Keratinocyte (primary cell): ENCODE data around the gene ZNF185. TPM values are rescaled to one million over a fixed set of nuclear protein-coding genes. Genes with fewer than 3 reads are reported as not detected.
A peak's percentile ranks its signal among the peaks of the same experiment; 100 is the strongest.

ENCODE experiments used
- DNase-seq: peaks from one replicate; pipeline ENCODE4 v3.0.0-alpha.2; 2011; ENCODE audit warnings: low read depth, missing footprints, low spot score
- FAIRE-seq: peaks from 2 replicates; lab custom pipeline; 2011; peaks lifted over from hg19 to GRCh38; lab: Jason Lieb, UNC
- H2AFZ ChIP-seq: 2 replicates; pipeline ENCODE4 v1.6.0; 2012; ENCODE audit warnings: low read length, control low read depth, inconsistent platforms; ENCODE audit not compliant: control insufficient read depth
- H3K27ac ChIP-seq: 2 replicates; pipeline ENCODE4 v1.5.1; 2011; ENCODE audit warnings: low read length; ENCODE audit not compliant: control insufficient read depth, insufficient read depth
- H3K27me3 ChIP-seq: 3 replicates; pipeline ENCODE4 v1.6.0; 2011; ENCODE audit warnings: low read length; ENCODE audit not compliant: control insufficient read depth, insufficient read depth; ENCODE audit errors: extremely low read depth
- H3K36me3 ChIP-seq, 2 experiments: 2 replicates in 1 of 2; 3 replicates in 1 of 2; pipeline ENCODE4 v1.5.1; 2011; ENCODE audit warnings: low read length in 2 of 2, mild to moderate bottlenecking in 1 of 2; ENCODE audit not compliant: control insufficient read depth in 2 of 2, insufficient read depth in 2 of 2; ENCODE audit errors: extremely low read depth in 1 of 2
- H3K4me1 ChIP-seq: 3 replicates; pipeline ENCODE4 v1.5.1; 2011; ENCODE audit warnings: low read length; ENCODE audit not compliant: control insufficient read depth, insufficient read depth; ENCODE audit errors: extremely low read depth
- H3K4me2 ChIP-seq: 3 replicates; pipeline ENCODE4 v1.6.0; 2011; ENCODE audit warnings: low read depth, low read length; ENCODE audit not compliant: control insufficient read depth, insufficient read depth; ENCODE audit errors: extremely low read depth
- H3K4me3 ChIP-seq, 3 experiments: fragments of 200-600 bp in 1 of 3; sonication (generic) in 1 of 3; 2 replicates in 2 of 3; 3 replicates in 1 of 3; pipeline ENCODE4 v1.5.1; 2011 to 2016; ENCODE audit warnings: low read length in 3 of 3, mild to moderate bottlenecking in 3 of 3, control low read depth in 2 of 3, inconsistent platforms in 1 of 3, low read depth in 1 of 3, mixed read lengths in 1 of 3, mixed run types in 1 of 3, moderate library complexity in 1 of 3; ENCODE audit not compliant: control insufficient read depth in 2 of 3, insufficient read depth in 2 of 3; ENCODE audit errors: extremely low read depth in 1 of 3
- H3K79me2 ChIP-seq: 2 replicates; pipeline ENCODE4 v1.6.0; 2012; ENCODE audit warnings: low read length; ENCODE audit not compliant: control insufficient read depth, insufficient read depth
- H3K9ac ChIP-seq: 3 replicates; pipeline ENCODE4 v1.6.0; 2011; ENCODE audit warnings: low read length; ENCODE audit not compliant: control insufficient read depth, insufficient read depth; ENCODE audit errors: extremely low read depth
- H3K9me1 ChIP-seq: 3 replicates; pipeline ENCODE4 v1.6.0; 2011; ENCODE audit warnings: low read length; ENCODE audit not compliant: control insufficient read depth, insufficient read depth; ENCODE audit errors: extremely low read depth
- H3K9me3 ChIP-seq: 2 replicates; pipeline ENCODE4 v1.5.1; 2012; ENCODE audit warnings: low read depth, low read length; ENCODE audit not compliant: control insufficient read depth
- H4K20me1 ChIP-seq: 3 replicates; pipeline ENCODE4 v1.6.0; 2011; ENCODE audit warnings: low read length; ENCODE audit not compliant: control insufficient read depth, insufficient read depth; ENCODE audit errors: extremely low read depth
- CTCF ChIP-seq, 3 experiments: IDR thresholded peaks in 1 of 3; conservative IDR thresholded peaks in 1 of 3; optimal IDR thresholded peaks in 1 of 3; 2 replicates in 2 of 3; 3 replicates in 1 of 3; pipeline versions ENCODE3 to v1.5.1; 2011; ENCODE audit warnings: low read length in 3 of 3, mild to moderate bottlenecking in 3 of 3, moderate library complexity in 2 of 3, control low read depth in 1 of 3, inconsistent platforms in 1 of 3; ENCODE audit not compliant: insufficient read depth in 2 of 3; ENCODE audit errors: extremely low read depth in 1 of 3
- EZH2 ChIP-seq: IDR thresholded peaks from one replicate; pipeline ENCODE4 v1.6.1; 2012; ENCODE audit warnings: inconsistent platforms, mild to moderate bottlenecking, low read length, moderate library complexity
- dilution Hi-C: fragments of 300-500 bp; cut with MboI; formaldehyde crosslinking; loops from one replicate; pipeline ENCODE4 v1.7.0; 2020; ENCODE audit warnings: low sequenced_read_pairs; ENCODE audit not compliant: extremely low pct_ligation_motif_present
- polyA plus RNA-seq, 5 experiments: library from polyadenylated mRNA; depleted of rRNA in 3 of 5; stranded (reverse) in 3 of 5; stranded (forward) in 1 of 5; unstranded in 1 of 5; fragments of >200 nt; gene quantifications; 1 replicate in 1 of 5; 2 replicates in 3 of 5; 3 replicates in 1 of 5; pipeline versions ENCODE4 v1.2.1 to v1.2.3, GENCODE V29; 2011 to 2012; ENCODE audit warnings: missing spikeins in 2 of 5, low read depth in 1 of 5, low replicate concordance in 1 of 5

The ZNF185 gene
- polyA plus RNA-seq, 1 donor (not counting 4 experiments of a cell fraction or from before 2014, with no cell fraction given), result 55.6 TPM

GRCh38 chrX:152903589-152903988 is 5.7 kb downstream of the ZNF185 start:
- Histone ChIP-seq H3K9ac (no peak overlapping the region), H3K4me3 (no peak overlapping the region), H3K79me2 (no peaks in the 10 kb centered on the region), H3K36me3 (no peaks in the 10 kb centered on the region), H3K9me3 (no peaks in the 10 kb centered on the region), H4K20me1 (no peaks in the 10 kb centered on the region), H3K9me1 (no peaks in the 10 kb centered on the region), H3K27ac (no peak overlapping the region), H3K4me1 (peaks cover 23% of the 10 kb centered on the region), H3K4me2 (no peak overlapping the region), H2AFZ (no peak overlapping the region), H3K27me3 (no peaks in the 10 kb centered on the region)
- FAIRE-seq, result no peak
- no peak for DNase-seq
- dilution Hi-C loops, result no loop called here
- TF ChIP-seq EZH2, result no peak
- no peak for TF ChIP-seq CTCF (optimal IDR thresholded peaks at IDR 0.05 in 1 of 3, IDR thresholded peaks at IDR 0.05 in 1 of 3, conservative IDR thresholded peaks at IDR 0.05 in 1 of 3; ENCODE audit: extremely low read depth in 1 of 3, insufficient read depth in 2 of 3, low read length in 3 of 3)

GRCh38 chrX:152904151-152905080 is 6.5 kb downstream of the ZNF185 start:
- Histone ChIP-seq H4K20me1 (no peaks in the 10 kb centered on the region), H2AFZ (no peak overlapping the region), H3K4me2 (no peak overlapping the region), H3K9me3 (no peaks in the 10 kb centered on the region), H3K36me3 (no peaks in the 10 kb centered on the region), H3K79me2 (no peaks in the 10 kb centered on the region), H3K27me3 (no peaks in the 10 kb centered on the region), H3K9ac (no peak overlapping the region), H3K9me1 (no peaks in the 10 kb centered on the region), H3K4me3 (no peak overlapping the region), H3K4me1 (peaks cover 17% of the 10 kb centered on the region), H3K27ac (no peak overlapping the region)
- dilution Hi-C loops, result no loop called here
- DNase-seq, result no peak
- TF ChIP-seq EZH2 (no peak), CTCF (optimal IDR thresholded peaks at IDR 0.05 in 1 of 3, IDR thresholded peaks at IDR 0.05 in 1 of 3, conservative IDR thresholded peaks at IDR 0.05 in 1 of 3; ENCODE audit: extremely low read depth in 1 of 3, insufficient read depth in 2 of 3, low read length in 3 of 3) (peak in 2 of 3 experiments; percentile 77 to 81)
- no peak for FAIRE-seq
